PC-3 (cell line): ENCODE measurements around the gene SLC9A9. TPM values are rescaled to one million over a fixed set of nuclear protein-coding genes. Genes with fewer than 3 reads are reported as not detected.
"Not testable (repeated sequence)": the region's sequence is repeated elsewhere in the genome, so short reads cannot be mapped to it uniquely, and the experiment has no call there.

Experiments used
- ATAC-seq: fragments of 200-7000 bp; cut with Tn5 transposase; 2 replicates; pipeline ENCODE4 v1.9.1; 2020; ENCODE audit warnings: mild to moderate bottlenecking, moderate library complexity
- BruUV-seq: library from RNA; stranded (reverse); fragments of 400-500 nt; replicated peaks from 2 replicates; lab custom pipeline; 2021; lab: Mats Ljungman, UMichigan
- CTCF ChIA-PET: fragments of 300-600 bp; sonication (Branson Sonifier 250); formaldehyde crosslinking; loops from one replicate; lab custom pipeline; 2022; ENCODE audit warnings: antibody characterized with exemption; lab: Charles Lee
- POLR2A ChIA-PET: fragments of 300-600 bp; sonication (Branson Sonifier 250); formaldehyde crosslinking; loops from one replicate; lab custom pipeline; 2022; ENCODE audit warnings: antibody characterized with exemption; ENCODE audit not compliant: unreplicated experiment; lab: Charles Lee
- DNase-seq: peaks from one replicate; pipeline ENCODE4 v3.0.0-alpha.2; 2015
- H2AFZ ChIP-seq: fragments of 300-600 bp; sonication (generic); 2 replicates; pipeline ENCODE4 v1.6.0; 2016; ENCODE audit warnings: antibody characterized with exemption, low read length
- H3F3A ChIP-seq: fragments of 300-600 bp; sonication (generic); one replicate; pipeline ENCODE4 v1.6.0; 2017; ENCODE audit warnings: antibody characterized with exemption, low read length, control low read depth, mild to moderate bottlenecking; ENCODE audit not compliant: unreplicated experiment
- H3K27ac ChIP-seq: fragments of 300-600 bp; sonication (generic); 2 replicates; pipeline ENCODE4 v1.5.1; 2016; ENCODE audit warnings: mild to moderate bottlenecking, low read length
- H3K27me3 ChIP-seq: fragments of 300-600 bp; sonication (generic); 2 replicates; pipeline ENCODE4 v1.6.1; 2016; ENCODE audit warnings: low read length, mixed read lengths
- H3K36me3 ChIP-seq: fragments of 300-600 bp; sonication (generic); 2 replicates; pipeline ENCODE4 v1.6.1; 2016; ENCODE audit warnings: low read depth, mixed run types, low read length, mixed read lengths
- H3K4me1 ChIP-seq: fragments of 300-600 bp; sonication (generic); 2 replicates; pipeline ENCODE4 v1.5.1; 2016; ENCODE audit warnings: low read length; ENCODE audit not compliant: insufficient read depth
- H3K4me2 ChIP-seq: fragments of 300-600 bp; sonication (generic); 2 replicates; pipeline ENCODE4 v1.6.0; 2016; ENCODE audit warnings: low read length
- H3K4me3 ChIP-seq: fragments of 300-600 bp; sonication (generic); 2 replicates; pipeline ENCODE4 v1.5.1; 2016; ENCODE audit warnings: mild to moderate bottlenecking, low read length, mixed read lengths
- H3K79me2 ChIP-seq: fragments of 300-600 bp; sonication (generic); 2 replicates; pipeline ENCODE4 v1.6.1; 2017; ENCODE audit warnings: low read length, mixed read lengths
- H3K9ac ChIP-seq: fragments of 300-600 bp; sonication (generic); 2 replicates; pipeline ENCODE4 v1.6.0; 2016; ENCODE audit warnings: mild to moderate bottlenecking, low read length
- H3K9me2 ChIP-seq: fragments of 300-600 bp; sonication (generic); replicated peaks from 2 replicates; pipeline ENCODE4 v1.6.1; 2016; ENCODE audit warnings: mixed run types, low read length, mixed read lengths
- H3K9me3 ChIP-seq: fragments of 300-600 bp; sonication (generic); 2 replicates; pipeline ENCODE4 v1.6.1; 2016; ENCODE audit warnings: low read length, mixed read lengths
- H4K20me1 ChIP-seq: fragments of 300-600 bp; sonication (generic); 2 replicates; pipeline ENCODE4 v1.6.1; 2016; ENCODE audit warnings: low read length, mixed read lengths
- CTCF ChIP-seq: fragments of 300-600 bp; sonication (generic); conservative IDR thresholded peaks from 2 replicates; pipeline ENCODE4 v1.5.1; 2017; ENCODE audit warnings: antibody characterized with exemption, low read depth, mild to moderate bottlenecking, low read length
- EZH2 ChIP-seq: fragments of 300-600 bp; sonication (generic); IDR thresholded peaks from one replicate; pipeline ENCODE4 v1.6.1; 2017; ENCODE audit warnings: antibody characterized with exemption, mild to moderate bottlenecking, low read length; ENCODE audit not compliant: unreplicated experiment
- EZH2phosphoT487 ChIP-seq: fragments of 300-600 bp; sonication (generic); IDR thresholded peaks from 2 replicates; pipeline ENCODE4 v1.6.1; 2018; ENCODE audit warnings: mild to moderate bottlenecking, antibody characterized with exemption, low read length, borderline replicate concordance
- intact Hi-C: fragments of 100-400 bp; cut with micrococcal nuclease; formaldehyde crosslinking; loops from 2 replicates; pipeline ENCODE4 v1.9.0; 2023
- total RNA-seq: library from RNA; depleted of rRNA; stranded (reverse); fragments of >200 nt; gene quantifications from 2 replicates; pipeline ENCODE4 v1.2.3, GENCODE V29; 2014

Gene SLC9A9
- total RNA-seq, 1 experiment from 2014 or later, result 0.07 TPM

GRCh38 chr3:143283432-143284128 is 564.7 kb downstream of the SLC9A9 start:
- H4K20me1 ChIP-seq, result no peaks in the 10 kb centered on the region
- H3K4me1 ChIP-seq, result peaks cover 16% of the 10 kb centered on the region
- DNase-seq, result peak; percentile 89
- no peak overlapping the region for H3K4me3 ChIP-seq
- no peaks in the 10 kb centered on the region for H3K27me3 ChIP-seq
- ChIA-PET CTCF (interaction anchor here (0.7 kb wide), 1 partner anchor 244 kb away, joined by 6 read pairs; no protein-coding TSS in a partner anchor), POLR2A (interaction anchor here (0.6 to 0.7 kb wide), 2 partner anchors 12 to 160 kb away, joined by 3 to 19 read pairs; no protein-coding TSS in a partner anchor)
- intact Hi-C loops, result loop anchor here (5.0 to 10.0 kb wide), 3 partner anchors 146 to 361 kb away; no protein-coding TSS in a partner anchor
- H3K79me2 ChIP-seq, result no peaks in the 10 kb centered on the region
- H3K27ac ChIP-seq, result peak overlapping the region; percentile 67
- peak; percentile 91 for ATAC-seq
- no peaks in the 10 kb centered on the region for H3F3A ChIP-seq
- no peaks in the 10 kb centered on the region for H3K9me2 ChIP-seq
- no peaks in the 10 kb centered on the region for H3K36me3 ChIP-seq
- H2AFZ ChIP-seq, result no peak overlapping the region
- no peak overlapping the region for H3K9ac ChIP-seq
- no peaks in the 10 kb centered on the region for H3K9me3 ChIP-seq
- TF ChIP-seq EZH2phosphoT487 (no peak), EZH2 (no peak), CTCF (no peak)
- BruUV-seq, result no TSS peak
- H3K4me2 ChIP-seq, result peak overlapping the region; percentile 56

- Histone ChIP-seq H3K27ac (no peak overlapping the region), H2AFZ (no peak overlapping the region), H3K4me1 (peaks cover 16% of the 10 kb centered on the region), H3F3A (no peaks in the 10 kb centered on the region), H3K79me2 (no peaks in the 10 kb centered on the region), H3K4me2 (no peak overlapping the region), H3K9ac (no peak overlapping the region), H3K9me2 (no peaks in the 10 kb centered on the region), H3K9me3 (no peaks in the 10 kb centered on the region), H3K4me3 (no peak overlapping the region), H3K36me3 (no peaks in the 10 kb centered on the region), H4K20me1 (no peaks in the 10 kb centered on the region), H3K27me3 (no peaks in the 10 kb centered on the region)
- ChIA-PET POLR2A (no interaction called here), CTCF (no interaction called here)
- DNase-seq (no peak), ATAC-seq (no peak)
- intact Hi-C loops, result loop anchor here (5.0 to 10.0 kb wide), 3 partner anchors 144 to 364 kb away; no protein-coding TSS in a partner anchor
- no peak for TF ChIP-seq EZH2phosphoT487
- TF ChIP-seq CTCF, result no peak
- TF ChIP-seq EZH2, result no peak
- BruUV-seq, result no TSS peak
Observed at GRCh38 chr3:143280984-143281383, 567.3 kb downstream of the SLC9A9 start.

GRCh38 chr3:143279567-143279966 is 568.7 kb downstream of the SLC9A9 start:
- H3K4me1 ChIP-seq, result peaks cover 16% of the 10 kb centered on the region
- H3K4me2 ChIP-seq, H3K27ac ChIP-seq, CTCF ChIA-PET, H3F3A ChIP-seq, H3K9me3 ChIP-seq, H4K20me1 ChIP-seq, H3K79me2 ChIP-seq, H3K9ac ChIP-seq, H3K9me2 ChIP-seq, H2AFZ ChIP-seq, H3K36me3 ChIP-seq, H3K27me3 ChIP-seq, DNase-seq, H3K4me3 ChIP-seq, POLR2A ChIA-PET, BruUV-seq, ATAC-seq, intact Hi-C loops: not testable (repeated sequence)
